GM20000 (cell line): ENCODE data around the gene ELOB.

Experiments used
- DNase-seq: peaks from one replicate; pipeline ENCODE4 v3.0.0; 2012; ENCODE audit warnings: low spot score
- CTCF ChIP-seq: IDR thresholded peaks from 2 replicates; pipeline ENCODE4 v1.5.1; 2012; ENCODE audit warnings: mild to moderate bottlenecking, control low read depth; ENCODE audit errors: extremely low read depth, missing control alignments

Gene ELOB

DNA sequence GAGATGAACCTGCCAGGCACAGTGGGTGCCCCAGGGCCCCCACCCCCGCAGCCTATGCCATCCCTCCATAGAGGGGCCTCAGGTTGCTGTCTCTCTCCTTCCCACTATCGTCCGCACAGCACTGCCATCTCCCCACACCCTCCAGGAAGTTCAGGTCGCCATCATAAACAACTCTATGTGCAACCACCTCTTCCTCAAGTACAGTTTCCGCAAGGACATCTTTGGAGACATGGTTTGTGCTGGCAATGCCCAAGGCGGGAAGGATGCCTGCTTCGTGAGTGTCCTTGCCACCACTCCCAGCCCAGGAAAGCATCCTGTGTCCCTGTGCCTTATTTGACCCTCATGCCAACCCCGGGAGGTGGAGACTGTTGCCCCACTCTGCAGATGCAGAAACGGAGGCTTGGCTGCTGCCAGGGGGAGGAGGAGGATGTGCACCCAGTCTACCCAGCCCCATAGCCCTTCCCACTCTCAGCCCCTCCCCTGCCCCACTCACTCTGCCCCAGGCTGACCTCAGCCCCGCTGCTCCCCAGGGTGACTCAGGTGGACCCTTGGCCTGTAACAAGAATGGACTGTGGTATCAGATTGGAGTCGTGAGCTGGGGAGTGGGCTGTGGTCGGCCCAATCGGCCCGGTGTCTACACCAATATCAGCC, 43.9 kb upstream of the ELOB start:
- TF ChIP-seq CTCF: no peak
- no peak for DNase-seq

GRCh38 chr16:2819939-2820835, 43.1 kb upstream of the ELOB start:
- no peak for TF ChIP-seq CTCF
- no peak for DNase-seq

DNA sequence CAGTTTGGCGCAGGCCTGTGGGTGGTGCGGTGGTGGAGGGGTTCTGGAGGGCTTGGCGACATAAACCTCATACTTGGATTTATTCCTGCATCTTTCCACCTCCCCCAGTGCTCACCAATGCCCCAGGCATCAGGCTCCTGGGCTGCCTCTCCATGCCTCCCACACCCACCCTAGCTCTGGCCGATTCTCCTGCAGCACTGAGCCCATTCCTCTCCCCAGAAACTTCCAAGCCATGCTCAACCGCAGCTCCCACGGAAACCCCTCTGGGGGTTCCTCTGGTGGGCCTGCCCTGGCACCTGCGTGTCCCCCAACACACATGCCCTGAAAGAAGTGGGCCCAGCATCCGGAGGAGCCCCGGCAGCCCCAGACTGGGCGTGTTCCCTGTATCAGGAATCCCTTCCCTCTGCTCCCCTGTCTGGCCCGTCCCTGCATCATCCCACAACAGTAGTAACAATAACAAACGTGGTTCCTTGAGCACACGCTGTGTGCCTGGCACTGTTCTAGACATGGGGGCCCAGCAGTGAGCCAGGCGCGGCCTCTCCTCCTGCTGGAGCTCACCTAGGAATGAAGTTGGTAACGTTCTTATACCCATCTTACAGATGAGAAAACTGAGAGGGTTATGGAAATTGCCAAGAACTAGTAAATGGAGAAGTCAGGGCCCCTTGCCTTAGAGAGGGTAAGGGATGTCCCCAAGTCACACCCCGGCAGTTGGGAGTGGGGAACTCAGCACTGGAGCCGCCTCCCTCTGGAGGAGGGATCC, 42.3 kb upstream of the ELOB start:
- no peak for DNase-seq
- no peak for TF ChIP-seq CTCF

DNA sequence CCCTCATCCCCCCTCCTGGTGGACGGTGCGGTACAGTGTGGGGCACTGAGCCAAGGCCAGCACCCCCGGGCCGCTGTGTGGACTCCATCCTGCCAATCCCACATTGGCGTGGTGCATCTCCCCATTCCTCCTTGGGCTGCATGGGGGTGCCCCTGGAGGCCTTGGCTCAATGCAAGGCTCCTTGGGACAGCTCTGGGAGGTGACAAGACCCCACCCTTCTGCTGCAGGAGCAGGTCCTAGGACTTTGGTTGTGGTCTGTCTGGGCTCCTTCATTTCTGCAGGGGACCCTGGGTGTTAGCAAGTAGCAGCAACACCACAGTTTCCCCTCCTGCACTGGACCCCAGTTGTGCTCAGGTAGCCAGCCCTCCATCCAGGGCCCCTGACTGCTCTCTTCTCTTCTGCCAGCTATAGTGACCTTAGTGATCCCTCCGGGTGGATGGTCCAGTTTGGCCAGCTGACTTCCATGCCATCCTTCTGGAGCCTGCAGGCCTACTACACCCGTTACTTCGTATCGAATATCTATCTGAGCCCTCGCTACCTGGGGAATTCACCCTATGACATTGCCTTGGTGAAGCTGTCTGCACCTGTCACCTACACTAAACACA, 41.3 kb upstream of the ELOB start:
- DNase-seq: no peak
- TF ChIP-seq CTCF: no peak

DNA sequence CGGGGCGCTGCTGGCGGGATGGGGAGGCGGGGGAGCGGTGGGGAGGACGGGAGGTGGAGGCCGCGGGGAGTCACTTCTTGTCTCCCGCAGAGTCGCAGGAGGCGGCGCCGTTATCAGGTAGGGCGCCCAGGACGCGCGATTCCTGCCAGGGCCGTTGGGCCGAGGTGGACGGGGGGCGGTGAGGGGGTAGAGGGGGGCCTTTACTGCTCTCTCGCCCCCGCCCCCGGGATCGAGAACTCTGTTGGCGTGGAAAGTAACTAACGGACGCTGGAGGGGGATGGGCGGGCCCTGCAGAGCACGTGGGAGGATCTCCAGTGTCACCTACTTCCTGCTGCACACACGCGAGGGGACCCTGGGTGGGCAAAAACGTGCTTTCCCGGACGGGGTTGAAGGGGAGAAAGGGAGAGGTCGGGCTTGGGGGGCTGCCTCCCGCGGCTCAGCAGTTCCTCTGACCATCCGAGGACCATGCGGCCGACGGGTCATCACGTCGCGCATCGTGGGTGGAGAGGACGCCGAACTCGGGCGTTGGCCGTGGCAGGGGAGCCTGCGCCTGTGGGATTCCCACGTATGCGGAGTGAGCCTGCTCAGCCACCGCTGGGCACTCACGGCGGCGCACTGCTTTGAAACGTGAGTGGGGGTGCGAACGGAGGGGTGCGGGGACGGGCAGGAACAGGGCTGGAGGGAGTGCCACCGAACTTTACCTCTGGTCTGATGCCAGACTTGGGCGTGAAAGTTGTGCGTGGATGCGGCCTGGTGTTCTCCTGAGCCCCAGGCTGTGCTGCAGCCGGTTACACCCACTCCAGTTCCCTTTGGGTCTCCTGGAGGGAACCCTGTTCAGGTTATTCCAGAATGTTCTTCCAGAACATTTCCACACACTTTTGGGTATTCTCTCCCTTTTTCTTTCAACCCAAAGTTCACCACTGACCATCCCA, 40.5 kb upstream of the ELOB start:
- TF ChIP-seq CTCF: no peak
- DNase-seq: no peak

DNA sequence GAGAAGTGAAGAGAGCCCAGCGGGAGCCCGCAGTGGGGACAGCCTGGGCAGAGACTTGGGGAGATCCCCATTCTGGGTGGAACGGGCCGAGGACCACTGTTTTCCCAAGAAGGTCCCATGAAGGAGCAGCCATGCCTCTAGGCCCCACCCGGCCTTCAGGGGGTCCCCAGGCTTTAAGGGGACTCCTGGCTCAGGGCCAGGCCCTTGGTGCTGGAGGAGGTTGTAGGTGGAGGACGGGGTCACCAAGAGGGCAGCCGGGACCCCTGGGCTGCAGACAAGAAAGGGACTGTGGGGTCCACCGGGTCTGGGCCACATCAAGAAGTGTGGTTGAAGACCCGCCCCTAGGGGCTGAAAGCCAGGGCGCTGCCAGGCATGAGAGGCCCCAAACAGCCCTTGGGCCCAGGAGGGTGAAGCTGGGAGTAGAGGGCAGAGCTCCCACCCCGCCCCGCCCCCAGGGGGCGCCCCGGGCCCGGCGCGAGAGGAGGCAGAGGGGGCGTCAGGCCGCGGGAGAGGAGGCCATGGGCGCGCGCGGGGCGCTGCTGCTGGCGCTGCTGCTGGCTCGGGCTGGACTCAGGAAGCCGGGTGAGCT, 39.8 kb upstream of the ELOB start, which contains the start of gene PRSS21:
PRSS21 (plus strand) TSS at position 487 of the 589 bp plus-strand sequence; CDS start at position 519, 32 bp downstream.
- no peak for TF ChIP-seq CTCF
- no peak for DNase-seq
